ENCODE data around the gene FYN.

- TF ChIP-seq ZNF274 (IDR thresholded peaks at IDR 0.05; ENCODE audit: low read depth, low read length) = no peak
- no peak for TF ChIP-seq SUZ12 (IDR thresholded peaks at IDR 0.05; ENCODE audit: extremely low read depth, insufficient read depth, insufficient read length)
Measured at GRCh38 chr6:111752476-111752875, 120.8 kb downstream of the FYN start.

Data from NT2/D1 (cell line).